Neuronal stem cell (in vitro differentiated cells): ENCODE data around the gene PPP2CA.
A peak's percentile ranks its signal among the peaks of the same experiment; 100 is the strongest.

Experiments used
- DNase-seq: peaks from one replicate; pipeline ENCODE4 v3.0.0-alpha.2; 2013; ENCODE audit warnings: low spot score
- H2AFZ ChIP-seq: one replicate; pipeline ENCODE4 v1.6.1; 2013; ENCODE audit warnings: mild to moderate bottlenecking, low read length, inconsistent platforms
- H2AK5ac ChIP-seq: 2 replicates; pipeline ENCODE4 v1.6.1; 2013; ENCODE audit warnings: low read depth, mild to moderate bottlenecking, inconsistent platforms, low read length, moderate library complexity, mixed read lengths
- H2BK120ac ChIP-seq: 2 replicates; pipeline ENCODE4 v1.6.1; 2013; ENCODE audit warnings: low read depth, mild to moderate bottlenecking, inconsistent platforms, low read length, moderate library complexity, mixed read lengths
- H2BK12ac ChIP-seq: one replicate; pipeline ENCODE4 v1.6.1; 2013; ENCODE audit warnings: low read length, inconsistent platforms
- H2BK15ac ChIP-seq: 2 replicates; pipeline ENCODE4 v1.6.1; 2013; ENCODE audit warnings: mild to moderate bottlenecking, low read length, inconsistent platforms, mixed read lengths
- H2BK5ac ChIP-seq: one replicate; pipeline ENCODE4 v1.6.1; 2013; ENCODE audit warnings: inconsistent platforms, mild to moderate bottlenecking, low read length, moderate library complexity
- H3K14ac ChIP-seq: one replicate; pipeline ENCODE4 v1.6.1; 2013; ENCODE audit warnings: low read length, inconsistent platforms
- H3K18ac ChIP-seq: 2 replicates; pipeline ENCODE4 v1.6.1; 2013; ENCODE audit warnings: low read length, inconsistent platforms
- H3K23ac ChIP-seq: 2 replicates; pipeline ENCODE4 v1.6.1; 2013; ENCODE audit warnings: low read depth, mild to moderate bottlenecking, mixed read lengths, low read length, inconsistent platforms; ENCODE audit not compliant: poor library complexity
- H3K27ac ChIP-seq: replicated peaks from 3 replicates; pipeline ENCODE4 v1.5.1; 2013; ENCODE audit warnings: low read length, inconsistent platforms
- H3K27me3 ChIP-seq, 3 experiments: 2 replicates each; pipeline ENCODE4 v1.6.1; 2013; ENCODE audit warnings: low read length in 3 of 3, mild to moderate bottlenecking in 2 of 3, inconsistent platforms in 1 of 3, low read depth in 1 of 3, mixed read lengths in 1 of 3, moderate library complexity in 1 of 3; ENCODE audit not compliant: control insufficient read depth in 3 of 3, insufficient read depth in 3 of 3
- H3K36me3 ChIP-seq, 2 donors: replicated peaks in 1 of 2; 2 replicates each; pipeline ENCODE4 v1.6.1; 2013; ENCODE audit warnings: low read length in 2 of 2; ENCODE audit not compliant: control insufficient read depth in 2 of 2, insufficient read depth in 2 of 2
- H3K4ac ChIP-seq: 2 replicates; pipeline ENCODE4 v1.6.1; 2013; ENCODE audit warnings: inconsistent platforms, mild to moderate bottlenecking, low read length, moderate library complexity
- H3K4me1 ChIP-seq, 2 donors: 1 replicate in 1 of 2; 2 replicates in 1 of 2; pipeline ENCODE4 v1.6.1; 2013; ENCODE audit warnings: low read length in 2 of 2, low read depth in 1 of 2; ENCODE audit not compliant: control insufficient read depth in 2 of 2, insufficient read depth in 1 of 2
- H3K4me2 ChIP-seq: one replicate; pipeline ENCODE4 v1.6.1; 2013; ENCODE audit warnings: mild to moderate bottlenecking, low read length, inconsistent platforms; ENCODE audit not compliant: insufficient read depth, poor library complexity, severe bottlenecking
- H3K4me3 ChIP-seq, 2 donors: 2 replicates each; pipeline ENCODE4 v1.5.1; 2013; ENCODE audit warnings: low read length in 2 of 2, mild to moderate bottlenecking in 2 of 2, inconsistent platforms in 1 of 2, moderate library complexity in 1 of 2
- H3K79me1 ChIP-seq: one replicate; pipeline ENCODE4 v1.6.1; 2013; ENCODE audit warnings: low read depth, mild to moderate bottlenecking, inconsistent platforms, low read length, moderate library complexity
- H3K9ac ChIP-seq: one replicate; pipeline ENCODE4 v1.6.1; 2013; ENCODE audit warnings: mild to moderate bottlenecking, low read depth, low read length, inconsistent platforms; ENCODE audit not compliant: poor library complexity
- H3K9me3 ChIP-seq, 2 donors: replicated peaks in 1 of 2; 2 replicates each; pipeline versions ENCODE3 to v1.6.1; 2013; ENCODE audit warnings: low read length in 2 of 2, mild to moderate bottlenecking in 2 of 2, inconsistent platforms in 1 of 2, low read depth in 1 of 2, mixed read lengths in 1 of 2, moderate library complexity in 1 of 2; ENCODE audit not compliant: control insufficient read depth in 2 of 2, insufficient read depth in 1 of 2
- H4K8ac ChIP-seq: one replicate; pipeline ENCODE4 v1.6.1; 2013; ENCODE audit warnings: low read depth, mild to moderate bottlenecking, inconsistent platforms, low read length, moderate library complexity
- H4K91ac ChIP-seq: one replicate; pipeline ENCODE4 v1.6.1; 2013; ENCODE audit warnings: low read length, low read depth, mild to moderate bottlenecking, inconsistent platforms; ENCODE audit not compliant: poor library complexity
- WGBS, 2 donors: extraction: QIAGEN DNeasy Blood & Tissue Kit; methylation state at CpG; one replicate each; pipeline ENCODE4 v1.1.7; 2013; ENCODE audit warnings: missing lambda C conversion rate in 2 of 2, mixed read lengths in 1 of 2; ENCODE audit not compliant: insufficient read length in 2 of 2, insufficient replicate concordance in 1 of 2; ENCODE audit errors: extremely low coverage in 2 of 2; 5-methylcytosine and 5-hydroxymethylcytosine counted together

Gene PPP2CA

DNA sequence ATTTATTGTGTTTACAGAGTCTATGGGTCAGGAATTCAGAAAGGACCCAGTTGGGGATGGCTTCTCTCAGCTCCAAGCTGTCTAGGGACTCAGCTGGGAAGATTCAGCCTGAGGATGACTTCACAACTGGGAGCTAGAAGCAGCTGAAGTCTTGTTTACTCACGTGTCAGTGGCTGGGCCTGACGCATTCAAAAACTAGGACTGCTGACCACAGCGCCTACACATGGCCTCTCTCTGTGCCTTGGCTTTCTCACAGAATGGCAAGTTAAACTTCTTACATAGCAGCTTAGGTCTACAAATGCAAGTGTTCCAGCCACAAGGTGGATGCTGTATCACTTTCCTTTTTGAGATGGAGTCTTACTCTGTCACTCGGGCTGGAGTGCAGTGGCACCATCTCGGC is 16.3 kb upstream of the PPP2CA start:
- DNase-seq: no peak
- Histone ChIP-seq H4K8ac (no peak overlapping the region), H2BK12ac (no peak overlapping the region), H3K4me3 (no peak overlapping the region), H3K9ac (no peak overlapping the region), H2BK15ac (no peak overlapping the region), H2BK120ac (no peak overlapping the region), H3K27me3 (peaks cover 0 to 5% (median 0%) of the 10 kb centered on the region in 3 experiments), H3K14ac (no peak overlapping the region), H3K36me3 (no peaks in the 10 kb centered on the region), H4K91ac (no peak overlapping the region), H3K4me2 (no peak overlapping the region), H3K18ac (peak overlapping the region; percentile 56), H3K23ac (no peak overlapping the region), H3K9me3 (no peaks in the 10 kb centered on the region), H3K79me1 (no peaks in the 10 kb centered on the region), H3K4ac (no peak overlapping the region), H2BK5ac (no peak overlapping the region), H2AK5ac (no peak overlapping the region), H3K27ac (no peak overlapping the region), H2AFZ (no peak overlapping the region), H3K4me1 (peaks cover 3% of the 10 kb centered on the region in 2 donors)
- no CpG with 5 or more reads among the region's 5 CpGs for WGBS, 2 donors

GRCh38 chr5:134240421-134240962 is 14.6 kb upstream of the PPP2CA start:
- Histone ChIP-seq H3K9ac (no peak overlapping the region), H2BK12ac (no peak overlapping the region), H3K4me1 (peaks cover 3% of the 10 kb centered on the region in 2 donors), H3K27me3 (peaks cover 0 to 19% (median 0%) of the 10 kb centered on the region in 3 experiments), H3K36me3 (no peaks in the 10 kb centered on the region), H4K8ac (no peak overlapping the region), H3K4me3 (no peak overlapping the region), H3K27ac (no peak overlapping the region), H3K14ac (no peak overlapping the region), H3K23ac (no peak overlapping the region), H3K18ac (no peak overlapping the region), H2AFZ (peak overlapping the region; percentile 84), H3K9me3 (no peaks in the 10 kb centered on the region), H2BK15ac (no peak overlapping the region), H2BK120ac (no peak overlapping the region), H3K4ac (no peak overlapping the region), H3K79me1 (no peaks in the 10 kb centered on the region), H4K91ac (no peak overlapping the region), H3K4me2 (no peak overlapping the region), H2AK5ac (no peak overlapping the region), H2BK5ac (no peak overlapping the region)
- DNase-seq: no peak
- WGBS, 2 donors: no CpG with 5 or more reads among the region's 7 CpGs

- Histone ChIP-seq H3K79me1 (no peaks in the 10 kb centered on the region), H2BK15ac (no peak overlapping the region), H3K36me3 (no peaks in the 10 kb centered on the region), H3K27me3 (peaks cover 0 to 15% (median 0%) of the 10 kb centered on the region in 3 experiments), H3K4me2 (no peak overlapping the region), H4K8ac (no peak overlapping the region), H3K27ac (no peak overlapping the region), H3K18ac (no peak overlapping the region), H3K23ac (no peak overlapping the region), H2AFZ (no peak overlapping the region), H3K4ac (no peak overlapping the region), H3K9me3 (no peaks in the 10 kb centered on the region), H2BK120ac (no peak overlapping the region), H3K9ac (no peak overlapping the region), H3K4me3 (no peak overlapping the region), H2BK5ac (no peak overlapping the region), H2BK12ac (no peak overlapping the region), H4K91ac (no peak overlapping the region), H3K14ac (no peak overlapping the region), H2AK5ac (no peak overlapping the region), H3K4me1 (peaks cover 0 to 3% of the 10 kb centered on the region in 2 donors)
- no peak for DNase-seq
- WGBS, 2 donors: no CpG with 5 or more reads among the region's 6 CpGs
Observed at GRCh38 chr5:134236820-134237219, 10.9 kb upstream of the PPP2CA start.

DNA sequence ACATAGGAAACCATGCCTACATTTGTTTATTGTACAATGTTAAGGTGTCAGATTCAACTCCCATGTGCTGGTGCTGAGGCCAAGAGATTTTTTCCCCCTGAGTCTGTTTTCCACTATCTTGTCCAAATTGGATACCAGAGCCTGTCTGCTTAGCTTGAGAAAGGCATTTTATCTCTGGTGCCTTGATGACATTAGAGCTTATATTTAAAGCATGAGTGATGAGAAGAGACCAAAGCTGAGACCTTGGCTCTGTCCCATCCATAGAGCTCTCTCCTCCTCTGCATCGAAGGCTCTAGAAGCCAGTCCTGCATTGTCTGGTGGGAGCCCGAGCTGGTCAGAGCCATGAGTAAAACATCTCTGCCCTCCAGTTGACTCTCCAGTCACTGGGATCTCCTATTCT is 10.4 kb upstream of the PPP2CA start:
- H3K36me3 ChIP-seq: no peaks in the 10 kb centered on the region
- no peak overlapping the region for H2BK5ac ChIP-seq
- no peak overlapping the region for H3K23ac ChIP-seq
- H2BK15ac ChIP-seq: no peak overlapping the region
- DNase-seq: no peak
- H3K14ac ChIP-seq: no peak overlapping the region
- no peaks in the 10 kb centered on the region for H3K79me1 ChIP-seq
- H3K4me2 ChIP-seq: no peak overlapping the region
- no peak overlapping the region for H2AFZ ChIP-seq
- no peak overlapping the region for H4K8ac ChIP-seq
- peaks cover 0 to 3% of the 10 kb centered on the region in 2 donors for H3K4me1 ChIP-seq
- H3K9ac ChIP-seq: no peak overlapping the region
- no peak overlapping the region for H3K4me3 ChIP-seq
- no peak overlapping the region for H2BK120ac ChIP-seq
- no peak overlapping the region for H2BK12ac ChIP-seq
- no peak overlapping the region for H3K27ac ChIP-seq
- no peak overlapping the region for H3K4ac ChIP-seq
- no CpG with 5 or more reads among the region's 2 CpGs for WGBS, 2 donors
- H3K18ac ChIP-seq: no peak overlapping the region
- no peak overlapping the region for H2AK5ac ChIP-seq
- no peak overlapping the region for H4K91ac ChIP-seq
- H3K9me3 ChIP-seq: no peaks in the 10 kb centered on the region
- H3K27me3 ChIP-seq: peaks cover 0 to 15% (median 0%) of the 10 kb centered on the region in 3 experiments
